Measurements from ENCODE around the gene TNFAIP1.
"Not testable (repeated sequence)": the region's sequence is repeated elsewhere in the genome, so short reads cannot be mapped to it uniquely, and the experiment has no call there.

Gene TNFAIP1

GRCh38 chr17:28325211-28325610 is 10.3 kb upstream of the TNFAIP1 start:
- no peak for DNase-seq

GRCh38 chr17:28326114-28326513 is 9.4 kb upstream of the TNFAIP1 start:
- no peak for DNase-seq

GRCh38 chr17:28327031-28327607 is 8.4 kb upstream of the TNFAIP1 start:
- DNase-seq: no peak

- no peak for DNase-seq
Observed at GRCh38 chr17:28327709-28328108, 7.9 kb upstream of the TNFAIP1 start.

GRCh38 chr17:28328325-28328724 is 7.2 kb upstream of the TNFAIP1 start:
- DNase-seq: no peak

DNA sequence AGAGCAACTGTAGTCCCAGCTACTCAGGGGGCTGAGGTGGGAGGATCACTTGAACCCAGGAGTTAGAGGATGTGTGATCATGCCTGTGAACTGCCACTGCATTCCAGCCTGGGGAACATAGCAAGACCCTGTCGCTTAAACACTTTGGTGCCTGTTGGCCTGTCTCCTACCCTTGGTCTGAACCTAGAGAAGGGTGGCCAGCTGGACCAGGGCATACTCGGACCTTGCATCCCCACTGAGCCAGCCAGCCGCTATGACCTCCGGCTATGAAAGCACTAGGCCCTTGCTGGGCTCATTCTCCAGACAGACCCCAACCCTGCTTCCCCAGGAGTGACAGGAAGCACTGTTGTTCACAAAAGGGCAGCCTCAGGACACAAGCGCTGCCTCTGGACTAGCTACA is 4.9 kb upstream of the TNFAIP1 start:
- DNase-seq: no peak

- DNase-seq: no peak
Observed at GRCh38 chr17:28331891-28332420, 3.6 kb upstream of the TNFAIP1 start.

DNA sequence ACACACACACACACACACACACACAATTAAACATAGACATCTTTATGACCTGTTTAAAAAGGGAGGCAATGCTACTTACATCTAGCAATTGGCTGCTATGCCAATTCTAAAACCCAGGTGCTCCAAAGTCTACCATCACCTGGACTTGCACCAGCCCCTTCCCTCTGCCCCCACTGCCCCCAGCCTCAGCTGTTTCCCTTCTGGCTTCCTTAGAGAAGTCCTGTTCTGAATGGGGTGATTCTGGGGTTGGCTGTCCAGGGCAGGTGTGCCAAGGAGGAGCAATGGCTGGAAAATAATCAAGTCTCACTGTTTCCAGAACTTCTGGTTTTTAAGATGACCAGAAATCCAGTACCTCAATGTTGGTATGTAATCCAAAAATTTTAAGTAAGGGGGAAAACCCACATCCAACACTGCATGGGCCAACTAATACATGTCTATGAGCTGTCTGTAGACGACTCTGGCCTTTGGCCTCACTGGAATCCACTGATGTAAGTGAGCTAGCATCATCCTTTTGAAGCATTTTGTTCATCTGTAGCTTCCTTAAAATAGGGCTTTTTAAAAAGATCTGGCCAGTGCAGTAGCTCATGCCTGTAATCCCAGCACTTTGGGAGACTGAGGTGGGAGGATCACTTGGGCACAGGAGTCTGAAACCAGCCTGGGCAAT is 2.3 kb upstream of the TNFAIP1 start:
- no peak for DNase-seq

GRCh38 chr17:28334171-28334570 is 1.4 kb upstream of the TNFAIP1 start:
- peak; percentile 69 for DNase-seq

- no peak for DNase-seq
Observed at GRCh38 chr17:28334666-28335200, 828 bp upstream of the TNFAIP1 start.

DNA sequence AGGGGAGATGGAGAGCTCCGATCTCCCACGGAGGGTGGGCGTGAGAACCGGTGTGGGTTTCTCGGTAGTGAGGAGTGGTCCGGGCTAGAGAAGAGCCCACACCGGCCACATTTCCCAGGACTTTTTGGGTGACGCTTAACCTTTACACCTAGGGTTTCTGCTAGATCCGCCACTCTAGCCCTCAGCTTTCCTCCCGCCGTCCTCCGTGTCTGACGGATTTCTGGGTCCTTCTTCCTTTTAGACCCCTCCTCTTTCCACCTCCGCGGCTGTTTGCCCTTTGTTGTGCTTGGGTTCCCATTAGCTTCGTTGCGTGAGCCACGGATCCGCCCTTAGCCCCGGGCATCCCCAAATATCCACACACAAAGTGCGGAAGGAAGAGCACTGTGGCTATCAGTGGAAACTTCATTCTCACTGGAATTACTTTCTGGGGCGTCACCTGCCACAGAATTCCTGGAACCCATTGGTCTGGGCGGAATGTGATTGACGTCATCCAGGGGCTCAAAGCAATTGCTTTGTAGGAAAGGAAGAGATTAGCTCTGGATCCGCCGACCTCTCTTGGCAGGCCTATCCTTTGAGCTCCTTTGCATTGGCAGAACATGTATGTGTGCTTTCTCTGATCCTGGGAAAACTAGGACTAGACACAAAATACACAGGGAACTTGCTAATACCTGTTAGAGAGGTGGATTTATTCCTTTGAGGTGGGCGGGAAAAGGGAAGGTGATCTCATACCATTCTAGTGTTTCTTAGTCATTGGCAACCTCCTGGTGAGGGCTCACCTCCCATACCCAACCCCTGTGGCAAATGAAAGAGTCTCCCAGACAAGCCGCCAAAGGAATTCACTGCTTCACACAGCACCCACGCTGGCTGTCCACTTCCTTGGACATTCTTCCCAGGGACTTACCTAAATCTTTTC is 654 bp downstream of the TNFAIP1 start:
- peak; percentile 42 for DNase-seq

DNA sequence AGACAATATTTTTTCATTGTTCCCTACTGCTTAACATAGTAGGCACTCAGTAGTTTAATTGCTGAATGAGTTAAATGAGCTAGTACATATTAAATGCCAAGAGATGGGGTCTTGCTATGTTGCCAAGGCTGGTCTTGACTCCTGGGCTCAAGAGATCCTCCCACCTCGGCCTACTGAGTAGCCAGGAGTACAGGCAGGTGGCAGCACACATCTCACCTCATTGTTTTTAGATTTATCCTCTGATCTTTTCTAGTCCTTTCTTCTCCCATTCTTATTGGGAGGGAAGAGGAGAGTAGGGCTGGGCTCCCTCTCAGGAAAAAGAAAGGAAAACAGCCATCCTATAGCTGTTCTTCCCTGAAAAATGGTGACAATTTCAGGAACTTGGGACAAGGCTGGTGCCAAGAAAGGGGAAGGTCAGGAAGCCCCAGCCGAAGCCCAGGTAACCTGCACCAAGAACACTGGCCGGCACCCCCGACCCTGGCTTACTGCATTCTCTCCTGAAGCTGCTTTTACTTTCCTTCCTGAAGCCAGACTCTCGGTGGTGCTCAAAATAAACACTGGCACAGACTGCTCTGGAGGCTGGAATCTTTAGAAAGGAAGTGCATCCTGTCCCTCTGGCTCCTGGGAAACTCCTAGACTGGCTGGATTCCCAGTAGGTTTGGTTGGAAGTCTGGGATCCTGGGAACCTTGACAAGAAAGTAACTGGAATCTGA is 2.7 kb downstream of the TNFAIP1 start:
- no peak for DNase-seq

- DNase-seq: not testable (repeated sequence)
Observed at GRCh38 chr17:28338769-28339212, 3.2 kb downstream of the TNFAIP1 start.

DNA sequence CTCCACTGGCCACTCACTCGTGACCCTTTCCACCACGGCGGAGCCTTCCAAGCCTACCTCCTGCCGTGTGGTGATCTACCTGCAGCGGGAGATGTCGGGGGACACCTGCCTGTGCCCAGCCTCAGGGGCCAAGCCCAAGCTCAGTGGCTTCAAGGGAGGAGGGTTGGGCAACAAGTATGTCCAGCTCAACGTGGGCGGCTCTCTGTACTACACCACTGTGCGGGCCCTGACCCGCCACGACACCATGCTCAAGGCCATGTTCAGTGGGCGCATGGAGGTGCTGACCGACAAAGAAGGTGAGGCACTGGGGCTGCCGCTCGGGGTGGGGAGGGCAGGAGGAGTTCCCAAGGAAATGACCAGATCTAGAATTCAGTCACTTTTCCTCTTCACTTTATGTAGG is 3.9 kb downstream of the TNFAIP1 start:
- no peak for DNase-seq

DNA sequence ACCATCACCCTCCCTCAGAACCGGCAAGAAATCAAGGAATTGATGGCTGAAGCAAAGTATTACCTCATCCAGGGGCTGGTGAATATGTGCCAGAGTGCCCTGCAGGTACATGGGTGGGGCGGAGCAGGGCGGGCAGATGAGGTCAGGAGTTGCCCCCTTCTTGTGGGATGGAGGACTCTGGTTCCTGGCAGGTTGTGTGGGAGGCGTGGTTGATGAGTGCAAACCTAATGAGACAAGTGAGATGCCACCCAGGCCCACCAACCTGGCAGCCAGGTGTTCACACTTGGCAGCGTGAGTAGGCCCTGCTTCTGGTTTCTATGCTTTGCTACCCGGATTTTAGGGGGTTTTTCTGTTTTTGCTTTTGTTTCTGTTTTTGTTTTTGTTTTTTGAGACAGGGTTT is 4.8 kb downstream of the TNFAIP1 start:
- DNase-seq: no peak

- DNase-seq: no peak
Observed at GRCh38 chr17:28341516-28341915, 6.0 kb downstream of the TNFAIP1 start.

DNA sequence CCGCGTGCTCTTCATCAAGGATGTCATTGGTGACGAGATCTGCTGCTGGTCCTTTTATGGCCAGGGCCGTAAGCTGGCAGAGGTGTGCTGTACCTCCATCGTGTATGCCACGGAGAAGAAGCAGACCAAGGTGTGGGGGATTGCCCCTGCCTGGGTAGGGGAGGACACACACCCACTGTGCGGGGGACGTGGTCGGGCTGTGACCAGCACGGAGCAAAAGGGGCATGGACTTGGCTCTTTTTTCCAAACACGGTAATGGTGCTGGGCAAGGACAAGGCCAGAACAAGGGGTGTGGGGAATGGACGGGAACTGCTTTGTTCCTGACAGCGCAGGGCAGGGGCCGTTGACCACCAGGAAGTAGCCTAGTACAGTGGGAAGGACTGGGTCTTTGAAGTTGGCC is 6.8 kb downstream of the TNFAIP1 start:
- DNase-seq: no peak

DNA sequence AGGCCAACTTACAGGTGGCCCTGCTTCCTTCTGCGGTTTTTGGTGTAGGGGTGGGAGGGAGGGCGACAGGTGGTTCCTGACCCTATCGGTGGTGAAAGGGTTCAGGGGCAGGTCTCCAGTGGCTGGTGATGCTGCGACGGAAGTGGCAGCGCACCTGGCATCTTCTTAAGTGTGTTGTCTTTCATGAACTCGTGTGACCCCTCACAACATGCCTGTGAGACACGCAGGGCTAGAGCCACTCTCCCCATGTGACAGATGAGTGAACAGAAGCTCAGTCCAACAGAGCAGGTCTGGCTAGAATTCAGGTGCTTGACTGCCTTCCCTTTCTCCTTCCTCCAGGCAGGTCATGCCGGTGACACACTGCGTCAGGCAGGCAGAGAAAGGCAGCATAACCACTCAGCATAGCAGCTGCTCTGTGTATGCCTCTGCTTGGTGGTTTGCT is 8.0 kb downstream of the TNFAIP1 start:
- DNase-seq: no peak

- no peak for DNase-seq
Observed at GRCh38 chr17:28344011-28344410, 8.4 kb downstream of the TNFAIP1 start.

GRCh38 chr17:28344435-28344901 is 8.9 kb downstream of the TNFAIP1 start:
- DNase-seq: no peak

GRCh38 chr17:28345419-28346198 is 10.0 kb downstream of the TNFAIP1 start:
- DNase-seq: no peak

GRCh38 chr17:28346199-28346580 is 10.6 kb downstream of the TNFAIP1 start:
- no peak for DNase-seq

Measured in inflammatory macrophage treated with lipopolysaccharide for 4 hours (primary cell).